GM12878 (cell line): Measurements from ENCODE around the gene CCL2. TPM values are rescaled to one million over a fixed set of nuclear protein-coding genes. Genes with fewer than 3 reads are reported as not detected.

ENCODE experiments used
- ATAC-seq: fragments of 200-7000 bp; cut with Tn5 transposase; 3 replicates; pipeline ENCODE4 v1.9.1; 2020; ENCODE audit warnings: mild to moderate bottlenecking, moderate library complexity
- BruUV-seq: library from RNA; stranded (reverse); fragments of 400-500 nt; replicated peaks from 2 replicates; lab custom pipeline; 2021; lab: Mats Ljungman, UMichigan
- CTCF ChIA-PET: fragments of 300-600 bp; sonication (Branson Sonifier 250); formaldehyde crosslinking; extraction: SDS; loops from one replicate; lab custom pipeline; 2021; ENCODE audit warnings: inconsistent platforms; lab: Yijun Ruan, JAX
- POLR2A ChIA-PET: fragments of 350-600 bp; formaldehyde crosslinking; extraction: SDS; loops from one replicate; lab custom pipeline; 2021; ENCODE audit warnings: inconsistent platforms; lab: Charles Lee
- RAD21 ChIA-PET: fragments of 300-600 bp; sonication (Branson Sonifier 250); formaldehyde crosslinking; loops from one replicate; lab custom pipeline; 2023; ENCODE audit warnings: antibody characterized with exemption; ENCODE audit not compliant: unreplicated experiment; lab: Charles Lee
- SMC1A ChIA-PET: fragments of 300-600 bp; sonication (Branson Sonifier 250); formaldehyde crosslinking; loops from one replicate; lab custom pipeline; 2023; ENCODE audit not compliant: unreplicated experiment, uncharacterized antibody; lab: Charles Lee
- DNase-seq: peaks from one replicate; pipeline ENCODE4 v3.0.0-alpha.2; 2011; ENCODE audit warnings: low read depth, low spot score
- FAIRE-seq: peaks from 3 replicates; lab custom pipeline; 2011; peaks lifted over from hg19 to GRCh38; lab: Jason Lieb, UNC
- H2AFZ ChIP-seq: 2 replicates; pipeline ENCODE4 v1.6.0; 2011; ENCODE audit warnings: low read depth, low read length, control low read depth; ENCODE audit not compliant: control insufficient read depth
- H3K27ac ChIP-seq: 2 replicates; pipeline ENCODE4 v1.5.1; 2011; ENCODE audit warnings: control low read depth; ENCODE audit not compliant: control insufficient read depth, insufficient read depth
- H3K27me3 ChIP-seq, 2 experiments: replicated peaks in 1 of 2; 2 replicates each; pipeline versions ENCODE4 v1.6.0 to v1.6.1; 2011; ENCODE audit warnings: low read length in 1 of 2; ENCODE audit not compliant: control insufficient read depth in 2 of 2, insufficient read depth in 2 of 2
- H3K36me3 ChIP-seq, 2 experiments: 2 replicates each; pipeline ENCODE4 v1.5.1; 2011; ENCODE audit warnings: low read length in 1 of 2; ENCODE audit not compliant: control insufficient read depth in 2 of 2, insufficient read depth in 2 of 2
- H3K4me1 ChIP-seq: 2 replicates; pipeline ENCODE4 v1.6.1; 2011; ENCODE audit warnings: mild to moderate bottlenecking, low read length, moderate library complexity, mixed read lengths; ENCODE audit not compliant: control insufficient read depth, insufficient read depth
- H3K4me2 ChIP-seq: 2 replicates; pipeline ENCODE4 v1.6.0; 2011; ENCODE audit warnings: control low read depth; ENCODE audit not compliant: control insufficient read depth, insufficient read depth
- H3K4me3 ChIP-seq: fragments of 200-600 bp; sonication (generic); 2 replicates; pipeline ENCODE4 v1.5.1; 2016
- H3K79me2 ChIP-seq: 2 replicates; pipeline ENCODE4 v1.6.0; 2011; ENCODE audit warnings: low read length; ENCODE audit not compliant: control insufficient read depth, insufficient read depth
- H3K9ac ChIP-seq: 2 replicates; pipeline ENCODE4 v1.8.0; 2011; ENCODE audit warnings: low read length, control low read depth, mixed read lengths; ENCODE audit not compliant: control insufficient read depth, insufficient read depth
- H3K9me3 ChIP-seq: replicated peaks from 3 replicates; pipeline ENCODE4 v1.5.1; 2011; ENCODE audit warnings: mild to moderate bottlenecking, low read length; ENCODE audit not compliant: control insufficient read depth, insufficient read depth
- H4K20me1 ChIP-seq: 2 replicates; pipeline ENCODE4 v1.6.0; 2011; ENCODE audit not compliant: control insufficient read depth, insufficient read depth
- CEBPB ChIP-seq, 2 experiments: fragments of 150-350 bp in 1 of 2; IDR thresholded peaks; 2 replicates each; pipeline ENCODE4 v1.6.1; 2012 to 2014; ENCODE audit warnings: low read depth in 2 of 2, low read length in 2 of 2, borderline replicate concordance in 1 of 2, inconsistent platforms in 1 of 2
- ETV6 ChIP-seq, 2 experiments: fragments of 450-650 bp in 1 of 2; IDR thresholded peaks in 1 of 2; conservative IDR thresholded peaks in 1 of 2; 2 replicates each; pipeline ENCODE4 v1.6.1; 2014; ENCODE audit warnings: antibody characterized with exemption in 1 of 2, borderline replicate concordance in 1 of 2, low read depth in 1 of 2, mild to moderate bottlenecking in 1 of 2, moderate library complexity in 1 of 2
- GATAD2B ChIP-seq: fragments of 450-650 bp; conservative IDR thresholded peaks from 2 replicates; pipeline ENCODE4 v1.6.1; 2017; ENCODE audit warnings: low read depth, mild to moderate bottlenecking, moderate library complexity
- IKZF2 ChIP-seq, 2 experiments: fragments of 450-650 bp; IDR thresholded peaks; 2 replicates each; pipeline ENCODE4 v1.6.1; 2017; ENCODE audit warnings: mild to moderate bottlenecking in 2 of 2, moderate library complexity in 2 of 2
- MEF2A ChIP-seq: IDR thresholded peaks from 2 replicates; pipeline ENCODE4 v1.6.1; 2011; ENCODE audit warnings: low read depth, mild to moderate bottlenecking, low read length, moderate library complexity; ENCODE audit not compliant: insufficient read depth
- NFIC ChIP-seq: IDR thresholded peaks from 2 replicates; pipeline ENCODE4 v1.6.1; 2012; ENCODE audit warnings: low read depth, mild to moderate bottlenecking, inconsistent platforms, low read length, moderate library complexity
- PAX5 ChIP-seq: IDR thresholded peaks from 2 replicates; pipeline ENCODE4 v1.6.1; 2011; ENCODE audit warnings: low read depth, low read length, borderline replicate concordance
- RCOR1 ChIP-seq: conservative IDR thresholded peaks from 2 replicates; pipeline ENCODE4 v1.6.1; 2012; ENCODE audit warnings: low read depth, low read length, improper control_type of control experiment
- RELA ChIP-seq: fragments of 450-650 bp; IDR thresholded peaks from 2 replicates; pipeline ENCODE4 v1.8.0; 2014; ENCODE audit warnings: borderline replicate concordance; ENCODE audit not compliant: partially characterized antibody
- STAT1 ChIP-seq: fragments of 450-650 bp; conservative IDR thresholded peaks from 2 replicates; pipeline ENCODE4 v1.6.1; 2014; ENCODE audit warnings: antibody characterized with exemption, mild to moderate bottlenecking
- SUPT20H ChIP-seq: IDR thresholded peaks from 2 replicates; pipeline ENCODE4 v1.6.1; 2011; ENCODE audit warnings: low read depth, mild to moderate bottlenecking, low read length, moderate library complexity, borderline replicate concordance; ENCODE audit not compliant: control insufficient read depth
- ZBTB4 ChIP-seq: fragments of 450-650 bp; formaldehyde crosslinking; IDR thresholded peaks from 2 replicates; pipeline ENCODE4 v1.4.0; 2022; ENCODE audit warnings: mild to moderate bottlenecking, moderate library complexity
- WGBS: methylation state at CpG from one replicate; pipeline ENCODE4 v1.1.6; 2016; ENCODE audit warnings: low lambda C conversion rate; ENCODE audit not compliant: insufficient replicate concordance, insufficient coverage; ENCODE audit errors: missing lambda C conversion rate; 5-methylcytosine and 5-hydroxymethylcytosine counted together
- in situ Hi-C: fragments of 300-500 bp; cut with MboI; formaldehyde crosslinking; loops from 9 replicates; pipeline ENCODE4 v1.14.3; 2018; ENCODE audit warnings: mixed read lengths
- intact Hi-C: fragments of 100-400 bp; cut with micrococcal nuclease; formaldehyde crosslinking; loops from one replicate; pipeline ENCODE4 v1.14.2; 2022; ENCODE audit not compliant: unreplicated experiment
- polyA plus RNA-seq, 11 experiments: library from polyadenylated mRNA; depleted of rRNA in 4 of 11; unstranded in 6 of 11; stranded (reverse) in 5 of 11; fragments of >200 nt; fragmentation: Nextera tagmentation in 4 of 11; fragmentation: Illumina TruSeq in 1 of 11; extraction: Ambion mirVana in 4 of 11; extraction: Trizol in 1 of 11; gene quantifications; 1 replicate in 1 of 11; 2 replicates in 10 of 11; pipeline versions ENCODE4 v1.2.1 to v1.2.3, GENCODE V29; 2011 to 2016; ENCODE audit warnings: inconsistent platforms in 2 of 11, missing spikeins in 2 of 11, low read depth in 1 of 11
- total RNA-seq, 4 experiments: library from RNA; depleted of rRNA in 3 of 4; stranded (reverse); fragments of >200 nt in 3 of 4; fragmentation: Illumina TruSeq in 1 of 4; extraction: Trizol in 1 of 4; gene quantifications; 2 replicates each; pipeline versions ENCODE4 v1.2.1 to v1.2.3, GENCODE V29; 2013 to 2021
- TF ChIP-seq, protein P1 (sequence below): fragments of 450-650 bp; IDR thresholded peaks from 2 replicates; pipeline ENCODE4 v1.6.1; 2017; ENCODE audit warnings: low read depth, mild to moderate bottlenecking, moderate library complexity

The CCL2 gene
- total and polyA plus RNA-seq, 10 of the 15 experiments (the other 5 are each of a cell fraction or from before 2014, with no cell fraction given) = 0.16 to 0.18 TPM; not detected in 8

GRCh38 chr17:34290586-34290985 lies 35.5 kb downstream of the CCL2 start:
- FAIRE-seq (no peak), DNase-seq (no peak), ATAC-seq (no peak)
- Histone ChIP-seq H3K36me3 (no peaks in the 10 kb centered on the region), H4K20me1 (no peaks in the 10 kb centered on the region), H3K4me1 (no peaks in the 10 kb centered on the region), H3K4me3 (no peak overlapping the region), H3K4me2 (no peak overlapping the region), H3K9me3 (no peaks in the 10 kb centered on the region), H3K27ac (no peak overlapping the region), H3K27me3 (0 out of 4 replicates have a peak, but pooled peaks cover 0 to 5% of the 10 kb centered on the region in 2 experiments), H3K79me2 (no peaks in the 10 kb centered on the region), H3K9ac (no peak overlapping the region), H2AFZ (no peak overlapping the region)
- intact Hi-C loops (no loop called here), in situ Hi-C loops (no loop called here)
- no peak for TF ChIP-seq ZBTB4
- TF ChIP-seq CEBPB (IDR thresholded peaks at IDR 0.05; ENCODE audit: borderline replicate concordance in 1 of 2, low read depth in 2 of 2, low read length in 2 of 2) = no peak
- TF ChIP-seq MEF2A = no peak
- no peak for TF ChIP-seq SUPT20H
- TF ChIP-seq ETV6 (conservative IDR thresholded peaks at IDR 0.05 in 1 of 2, IDR thresholded peaks at IDR 0.05 in 1 of 2; ENCODE audit: borderline replicate concordance in 1 of 2, low read depth in 1 of 2) = no peak
- no peak for TF ChIP-seq PAX5
- no peak for TF ChIP-seq GATAD2B
- TF ChIP-seq RCOR1 = no peak
- no peak for TF ChIP-seq RELA
- no peak for TF ChIP-seq STAT1
- no peak for TF ChIP-seq IKZF2 (IDR thresholded peaks at IDR 0.05)
- no peak for TF ChIP-seq NFIC
- TF ChIP-seq, protein P1, sequence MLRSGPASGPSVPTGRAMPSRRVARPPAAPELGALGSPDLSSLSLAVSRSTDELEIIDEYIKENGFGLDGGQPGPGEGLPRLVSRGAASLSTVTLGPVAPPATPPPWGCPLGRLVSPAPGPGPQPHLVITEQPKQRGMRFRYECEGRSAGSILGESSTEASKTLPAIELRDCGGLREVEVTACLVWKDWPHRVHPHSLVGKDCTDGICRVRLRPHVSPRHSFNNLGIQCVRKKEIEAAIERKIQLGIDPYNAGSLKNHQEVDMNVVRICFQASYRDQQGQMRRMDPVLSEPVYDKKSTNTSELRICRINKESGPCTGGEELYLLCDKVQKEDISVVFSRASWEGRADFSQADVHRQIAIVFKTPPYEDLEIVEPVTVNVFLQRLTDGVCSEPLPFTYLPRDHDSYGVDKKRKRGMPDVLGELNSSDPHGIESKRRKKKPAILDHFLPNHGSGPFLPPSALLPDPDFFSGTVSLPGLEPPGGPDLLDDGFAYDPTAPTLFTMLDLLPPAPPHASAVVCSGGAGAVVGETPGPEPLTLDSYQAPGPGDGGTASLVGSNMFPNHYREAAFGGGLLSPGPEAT = no peak
- POLR2A ChIA-PET = no interaction called here
- WGBS = 69% methylated on average over 4 of the region's 4 CpGs
- CTCF ChIA-PET = no interaction called here
- BruUV-seq = no TSS peak
- RAD21 ChIA-PET = no interaction called here
- SMC1A ChIA-PET = no interaction called here
